Measurements from ENCODE around the gene SUN2. TPM values are rescaled to one million over a fixed set of nuclear protein-coding genes. Genes with fewer than 3 reads are reported as not detected.
A peak's percentile ranks its signal among the peaks of the same experiment; 100 is the strongest.

Gene SUN2
- total and polyA plus RNA-seq, 12 donors: 38.6 to 178 (median 97.2) TPM

GRCh38 chr22:38737302-38738060 is 18.3 kb downstream of the SUN2 start:
- Histone ChIP-seq H3K27me3 (no peaks in the 10 kb centered on the region), H3K4me3 (no peak overlapping the region), H3K9me3 (no peaks in the 10 kb centered on the region), H3K4me1 (peaks cover 9 to 59% (median 25%) of the 10 kb centered on the region in 9 donors), H3K27ac (peak overlapping the region in 1 of 10 donors; percentile 6), H3K36me3 (peaks cover 25 to 100% (median 66%) of the 10 kb centered on the region in 9 donors)
- DNase-seq (no peak), ATAC-seq (no peak)
- TF ChIP-seq, protein P1, sequence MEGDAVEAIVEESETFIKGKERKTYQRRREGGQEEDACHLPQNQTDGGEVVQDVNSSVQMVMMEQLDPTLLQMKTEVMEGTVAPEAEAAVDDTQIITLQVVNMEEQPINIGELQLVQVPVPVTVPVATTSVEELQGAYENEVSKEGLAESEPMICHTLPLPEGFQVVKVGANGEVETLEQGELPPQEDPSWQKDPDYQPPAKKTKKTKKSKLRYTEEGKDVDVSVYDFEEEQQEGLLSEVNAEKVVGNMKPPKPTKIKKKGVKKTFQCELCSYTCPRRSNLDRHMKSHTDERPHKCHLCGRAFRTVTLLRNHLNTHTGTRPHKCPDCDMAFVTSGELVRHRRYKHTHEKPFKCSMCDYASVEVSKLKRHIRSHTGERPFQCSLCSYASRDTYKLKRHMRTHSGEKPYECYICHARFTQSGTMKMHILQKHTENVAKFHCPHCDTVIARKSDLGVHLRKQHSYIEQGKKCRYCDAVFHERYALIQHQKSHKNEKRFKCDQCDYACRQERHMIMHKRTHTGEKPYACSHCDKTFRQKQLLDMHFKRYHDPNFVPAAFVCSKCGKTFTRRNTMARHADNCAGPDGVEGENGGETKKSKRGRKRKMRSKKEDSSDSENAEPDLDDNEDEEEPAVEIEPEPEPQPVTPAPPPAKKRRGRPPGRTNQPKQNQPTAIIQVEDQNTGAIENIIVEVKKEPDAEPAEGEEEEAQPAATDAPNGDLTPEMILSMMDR (IDR thresholded peaks at IDR 0.05): no peak
- WGBS, 2 donors: 79 to 84% methylated on average over 21 of the region's 21 CpGs
- intact Hi-C loops (cut with DNase I): no loop called here

GRCh38 chr22:38736257-38736570 is 19.6 kb downstream of the SUN2 start:
- 92 to 94% methylated on average over 7 of the region's 7 CpGs for WGBS, 2 donors
- Histone ChIP-seq H3K36me3 (peaks cover 18 to 100% (median 54%) of the 10 kb centered on the region in 9 donors), H3K4me3 (no peak overlapping the region), H3K9me3 (no peaks in the 10 kb centered on the region), H3K4me1 (peaks cover 9 to 65% (median 32%) of the 10 kb centered on the region in 9 donors), H3K27ac (no peak overlapping the region), H3K27me3 (no peaks in the 10 kb centered on the region)
- intact Hi-C loops (cut with DNase I): no loop called here
- ATAC-seq (no peak), DNase-seq (no peak)
- TF ChIP-seq, protein P1 (IDR thresholded peaks at IDR 0.05): no peak

- H3K27ac ChIP-seq: peak overlapping the region in 3 of 10 donors; percentile 31 to 76 (median 51)
- H3K4me1 ChIP-seq: peaks cover 9 to 63% (median 32%) of the 10 kb centered on the region in 9 donors
- H3K4me3 ChIP-seq: no peak overlapping the region
- intact Hi-C loops (cut with DNase I): no loop called here
- no peaks in the 10 kb centered on the region for H3K27me3 ChIP-seq
- ATAC-seq (no peak), DNase-seq (no peak)
- H3K36me3 ChIP-seq: peaks cover 12 to 100% (median 48%) of the 10 kb centered on the region in 9 donors
- no peaks in the 10 kb centered on the region for H3K9me3 ChIP-seq
- TF ChIP-seq, protein P1 (IDR thresholded peaks at IDR 0.05): no peak
- 82 to 83% methylated on average over 15 of the region's 15 CpGs for WGBS, 2 donors
Observed at GRCh38 chr22:38735465-38736256, 20.1 kb downstream of the SUN2 start.

DNA sequence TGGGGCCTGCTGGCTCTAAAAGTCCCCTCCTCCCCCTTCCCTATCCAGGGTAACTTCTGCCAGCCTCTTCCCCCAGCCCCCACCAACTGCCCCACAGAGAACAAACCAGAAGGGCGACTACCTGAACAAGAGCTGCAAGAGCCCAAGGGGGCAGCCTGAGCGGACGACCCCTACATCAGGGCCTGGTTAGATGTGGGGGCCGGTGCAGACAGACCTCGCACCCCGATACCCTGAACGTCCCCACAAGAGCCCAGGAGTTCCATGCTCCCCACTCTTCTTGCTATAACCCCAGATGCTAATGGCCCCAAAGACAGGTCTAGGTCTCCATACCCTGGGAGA is 20.7 kb downstream of the SUN2 start:
- DNase-seq: no peak
- peak overlapping the region in 3 of 10 donors; percentile 31 to 76 (median 51) for H3K27ac ChIP-seq
- no peak for ATAC-seq
- H3K4me1 ChIP-seq: peaks cover 9 to 57% (median 32%) of the 10 kb centered on the region in 9 donors
- TF ChIP-seq, protein P1 (IDR thresholded peaks at IDR 0.05): no peak
- 95 to 97% methylated on average over 7 of the region's 7 CpGs for WGBS, 2 donors
- no peak overlapping the region for H3K4me3 ChIP-seq
- H3K36me3 ChIP-seq: peaks cover 11 to 100% (median 48%) of the 10 kb centered on the region in 9 donors
- intact Hi-C loops (cut with DNase I): no loop called here
- H3K9me3 ChIP-seq: no peaks in the 10 kb centered on the region
- no peaks in the 10 kb centered on the region for H3K27me3 ChIP-seq
